GM12874 (cell line): ENCODE measurements around the gene PKLR.

ENCODE experiments used
- TF ChIP-seq, protein P1 (sequence below): IDR thresholded peaks from 2 replicates; pipeline ENCODE4 v1.5.1; 2011; ENCODE audit warnings: low read depth, mild to moderate bottlenecking, control low read depth, low read length, moderate library complexity; ENCODE audit not compliant: insufficient read depth

Gene PKLR

DNA sequence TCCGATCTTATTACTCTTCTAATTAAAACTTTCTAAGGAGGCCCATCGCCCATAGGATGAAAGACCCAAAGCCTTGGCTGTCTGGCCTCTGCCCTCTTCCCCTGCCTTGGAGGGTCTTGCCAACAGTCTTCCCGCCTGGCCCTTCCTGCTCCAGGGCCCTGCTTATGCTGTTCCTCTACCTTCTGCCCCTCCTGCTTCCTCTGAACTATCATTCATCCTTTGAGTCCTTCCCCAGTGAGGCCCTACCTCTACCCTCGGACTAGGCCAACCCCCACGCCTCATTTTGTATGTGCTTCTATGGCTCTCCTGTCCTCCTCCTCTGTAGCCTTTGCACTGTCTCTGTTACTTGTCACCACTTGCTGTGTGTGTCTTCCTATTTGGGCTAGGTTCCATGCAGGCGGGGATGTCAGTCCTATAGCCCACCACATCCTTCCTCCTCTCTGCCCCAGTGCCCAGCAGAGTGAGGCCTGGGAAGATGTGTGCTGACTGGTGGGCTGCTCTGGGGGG is 24.8 kb upstream of the PKLR start:
- TF ChIP-seq, protein P1, sequence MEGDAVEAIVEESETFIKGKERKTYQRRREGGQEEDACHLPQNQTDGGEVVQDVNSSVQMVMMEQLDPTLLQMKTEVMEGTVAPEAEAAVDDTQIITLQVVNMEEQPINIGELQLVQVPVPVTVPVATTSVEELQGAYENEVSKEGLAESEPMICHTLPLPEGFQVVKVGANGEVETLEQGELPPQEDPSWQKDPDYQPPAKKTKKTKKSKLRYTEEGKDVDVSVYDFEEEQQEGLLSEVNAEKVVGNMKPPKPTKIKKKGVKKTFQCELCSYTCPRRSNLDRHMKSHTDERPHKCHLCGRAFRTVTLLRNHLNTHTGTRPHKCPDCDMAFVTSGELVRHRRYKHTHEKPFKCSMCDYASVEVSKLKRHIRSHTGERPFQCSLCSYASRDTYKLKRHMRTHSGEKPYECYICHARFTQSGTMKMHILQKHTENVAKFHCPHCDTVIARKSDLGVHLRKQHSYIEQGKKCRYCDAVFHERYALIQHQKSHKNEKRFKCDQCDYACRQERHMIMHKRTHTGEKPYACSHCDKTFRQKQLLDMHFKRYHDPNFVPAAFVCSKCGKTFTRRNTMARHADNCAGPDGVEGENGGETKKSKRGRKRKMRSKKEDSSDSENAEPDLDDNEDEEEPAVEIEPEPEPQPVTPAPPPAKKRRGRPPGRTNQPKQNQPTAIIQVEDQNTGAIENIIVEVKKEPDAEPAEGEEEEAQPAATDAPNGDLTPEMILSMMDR, result no peak

GRCh38 chr1:155325603-155325893 is 24.3 kb upstream of the PKLR start:
- TF ChIP-seq, protein P1, result no peak

DNA sequence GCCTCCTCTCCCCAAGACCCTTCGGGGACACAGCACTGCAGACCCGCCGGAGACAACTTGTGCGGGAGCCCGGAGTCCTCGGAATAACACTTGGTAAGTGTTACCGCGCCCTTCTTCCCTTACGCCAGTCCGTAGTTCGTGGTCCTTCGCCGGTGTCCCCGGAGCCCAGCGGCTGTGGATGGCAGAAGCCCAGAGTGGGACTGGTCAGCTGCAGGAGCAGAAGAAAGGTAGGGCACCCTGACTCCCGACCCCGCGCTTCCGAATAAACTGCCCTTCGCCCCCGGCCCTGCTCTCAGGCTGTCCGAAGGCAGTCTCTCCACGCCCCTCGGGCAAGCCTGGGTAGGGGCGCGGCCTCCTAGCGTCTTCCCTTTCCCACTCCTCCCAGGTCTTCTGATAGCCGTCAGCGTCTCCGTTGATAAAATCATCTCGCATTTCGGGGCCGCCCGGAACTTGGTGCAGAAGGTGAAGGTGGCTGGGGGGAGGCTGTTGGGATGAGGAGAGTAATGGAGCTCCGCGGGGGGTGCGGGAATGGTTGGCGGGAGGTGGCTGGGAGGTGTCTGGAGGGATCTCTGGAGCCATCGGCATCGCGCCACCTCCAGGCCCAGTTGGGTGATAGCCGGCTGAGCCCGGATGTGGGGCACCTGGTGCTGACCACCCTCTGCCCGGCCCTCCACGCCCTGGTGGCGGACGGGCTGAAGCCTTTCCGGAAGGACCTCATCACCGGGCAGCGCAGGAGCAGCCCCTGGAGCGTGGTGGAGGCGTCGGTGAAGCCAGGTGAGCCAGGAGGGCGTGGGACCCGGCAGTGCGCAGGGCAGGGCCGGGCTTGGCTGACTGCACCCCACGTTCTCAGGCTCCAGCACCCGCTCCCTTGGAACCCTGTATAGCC is 23.7 kb upstream of the PKLR start:
- TF ChIP-seq, protein P1, result peak; percentile 61

GRCh38 chr1:155324037-155324716 is 22.9 kb upstream of the PKLR start:
- TF ChIP-seq, protein P1, result no peak

- TF ChIP-seq, protein P1, result no peak
Measured at GRCh38 chr1:155323729-155324036, 22.4 kb upstream of the PKLR start.

GRCh38 chr1:155322953-155323728 is 21.9 kb upstream of the PKLR start:
- TF ChIP-seq, protein P1, result peak; percentile 97

- TF ChIP-seq, protein P1, result no peak
Measured at GRCh38 chr1:155322571-155322952, 21.3 kb upstream of the PKLR start.
